ENCODE results near the gene CACNB2. TPM values are rescaled to one million over a fixed set of nuclear protein-coding genes. Genes with fewer than 3 reads are reported as not detected.

The CACNB2 gene
- total and polyA plus RNA-seq, 2 donors (not counting 3 experiments of a cell fraction or from before 2014, with no cell fraction given): not detected

DNA sequence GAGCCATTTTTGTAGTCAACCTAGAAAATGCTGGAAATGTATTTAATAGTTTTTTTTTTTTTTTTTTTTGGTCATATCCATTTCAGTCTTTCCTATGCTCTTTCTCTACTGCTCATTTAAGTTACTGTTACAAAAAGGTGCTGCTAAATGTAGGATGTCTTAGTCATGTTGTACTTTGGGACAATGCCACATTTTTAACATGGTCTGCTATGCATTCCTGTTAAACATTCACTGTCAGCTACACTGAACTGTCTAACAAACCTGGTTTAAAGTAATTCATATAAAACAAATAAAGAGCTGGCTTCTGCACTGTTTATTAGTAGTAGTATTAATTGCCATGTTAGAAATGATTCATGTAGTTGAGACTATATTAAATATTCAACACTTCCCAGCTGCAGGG lies 402.6 kb downstream of the CACNB2 start:
- no peak overlapping the region for H3K4me2 ChIP-seq (ENCODE audit: insufficient read depth, low read length)
- H3K4me1 ChIP-seq (ENCODE audit: control insufficient read depth, extremely low read depth, insufficient read depth, low read length): no peaks in the 10 kb centered on the region
- no peak overlapping the region for H3K27ac ChIP-seq (ENCODE audit: insufficient read depth, low read depth, low read length)
- BruUV-seq (replicated peaks): no TSS peak
- no peaks in the 10 kb centered on the region for H3K27me3 ChIP-seq (ENCODE audit: control insufficient read depth in 2 of 2, insufficient read depth in 2 of 2, low read length in 2 of 2)
- DNase-seq (ENCODE audit: low read depth, low spot score) (no peak), FAIRE-seq (no peak)
- no peaks in the 10 kb centered on the region for H3K9me1 ChIP-seq (replicated peaks; ENCODE audit: control insufficient read depth, extremely low read depth, insufficient read depth, low read length)
- no peaks in the 10 kb centered on the region for H3K36me3 ChIP-seq (ENCODE audit: control insufficient read depth in 2 of 2, extremely low read depth in 1 of 2, insufficient read depth in 2 of 2, low read length in 2 of 2)
- CTCF ChIA-PET: no interaction called here
- intact Hi-C loops (cut with micrococcal nuclease) (no loop called here), dilution Hi-C loops (cut with MboI; ENCODE audit: extremely low pct_ligation_motif_present, low sequenced_read_pairs) (no loop called here)
- POLR2A ChIA-PET: no interaction called here
- no peak overlapping the region for H3K9ac ChIP-seq (replicated peaks; ENCODE audit: extremely low read depth, insufficient read depth, low read length)
- TF ChIP-seq MYC (IDR thresholded peaks at IDR 0.05; ENCODE audit: low read depth, low read length): no peak
- TF ChIP-seq POLR2A (IDR thresholded peaks at IDR 0.05; ENCODE audit: low read depth, low read length): no peak
- TF ChIP-seq GATA2 (IDR thresholded peaks at IDR 0.05; ENCODE audit: insufficient read depth, insufficient read length, low read depth, low read length): no peak
- no peak for TF ChIP-seq POLR2AphosphoS5 (IDR thresholded peaks at IDR 0.05; ENCODE audit: insufficient read depth, low read depth, low read length)
- no peak for TF ChIP-seq CTCF (IDR thresholded peaks at IDR 0.05; ENCODE audit: extremely low read depth in 1 of 2, insufficient read depth in 1 of 2, low read depth in 1 of 2, low read length in 2 of 2)
- H4K20me1 ChIP-seq (replicated peaks; ENCODE audit: control insufficient read depth, extremely low read depth, insufficient read depth, low read length): no peaks in the 10 kb centered on the region
- H3K4me3 ChIP-seq (replicated peaks in 1 of 3; ENCODE audit: insufficient read depth in 1 of 3, low read depth in 1 of 3, low read length in 3 of 3): no peak overlapping the region
- H3K79me2 ChIP-seq (ENCODE audit: control insufficient read depth, insufficient read depth, low read length): no peaks in the 10 kb centered on the region
- H2AFZ ChIP-seq (ENCODE audit: low read depth, low read length): no peak overlapping the region
- no peaks in the 10 kb centered on the region for H3K9me3 ChIP-seq (replicated peaks; ENCODE audit: control insufficient read depth, insufficient read depth, low read length)

GRCh38 chr10:18545621-18546305 lies 405.5 kb downstream of the CACNB2 start:
- intact Hi-C loops (cut with micrococcal nuclease): no loop called here
- ChIA-PET POLR2A (no interaction called here), CTCF (no interaction called here)
- H3K4me3 ChIP-seq (replicated peaks in 1 of 3; ENCODE audit: insufficient read depth in 1 of 3, low read depth in 1 of 3, low read length in 3 of 3): no peak overlapping the region
- H3K27ac ChIP-seq (ENCODE audit: insufficient read depth, low read depth, low read length): no peak overlapping the region
- no peaks in the 10 kb centered on the region for H3K79me2 ChIP-seq (ENCODE audit: control insufficient read depth, insufficient read depth, low read length)
- DNase-seq (ENCODE audit: low read depth, low spot score): no peak
- no peaks in the 10 kb centered on the region for H3K27me3 ChIP-seq (ENCODE audit: control insufficient read depth in 2 of 2, insufficient read depth in 2 of 2, low read length in 2 of 2)
- no TSS peak for BruUV-seq (replicated peaks)
- H3K4me1 ChIP-seq (ENCODE audit: control insufficient read depth, extremely low read depth, insufficient read depth, low read length): no peaks in the 10 kb centered on the region
- FAIRE-seq: no peak
- dilution Hi-C loops (cut with MboI; ENCODE audit: extremely low pct_ligation_motif_present, low sequenced_read_pairs): no loop called here
- no peaks in the 10 kb centered on the region for H3K36me3 ChIP-seq (ENCODE audit: control insufficient read depth in 2 of 2, extremely low read depth in 1 of 2, insufficient read depth in 2 of 2, low read length in 2 of 2)
- H4K20me1 ChIP-seq (replicated peaks; ENCODE audit: control insufficient read depth, extremely low read depth, insufficient read depth, low read length): no peaks in the 10 kb centered on the region
- H3K9ac ChIP-seq (replicated peaks; ENCODE audit: extremely low read depth, insufficient read depth, low read length): no peak overlapping the region
- H2AFZ ChIP-seq (ENCODE audit: low read depth, low read length): no peak overlapping the region
- H3K4me2 ChIP-seq (ENCODE audit: insufficient read depth, low read length): no peak overlapping the region
- H3K9me3 ChIP-seq (replicated peaks; ENCODE audit: control insufficient read depth, insufficient read depth, low read length): no peaks in the 10 kb centered on the region
- no peak for TF ChIP-seq POLR2A (IDR thresholded peaks at IDR 0.05; ENCODE audit: low read depth, low read length)
- TF ChIP-seq, protein P1, sequence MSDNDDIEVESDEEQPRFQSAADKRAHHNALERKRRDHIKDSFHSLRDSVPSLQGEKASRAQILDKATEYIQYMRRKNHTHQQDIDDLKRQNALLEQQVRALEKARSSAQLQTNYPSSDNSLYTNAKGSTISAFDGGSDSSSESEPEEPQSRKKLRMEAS (IDR thresholded peaks at IDR 0.05; ENCODE audit: insufficient read depth, insufficient read length): no peak
- no peak for TF ChIP-seq EZH2 (IDR thresholded peaks at IDR 0.05; ENCODE audit: borderline replicate concordance, low read depth, low read length, severe bottlenecking)
- no peak for TF ChIP-seq JUN (IDR thresholded peaks at IDR 0.05; ENCODE audit: borderline replicate concordance, insufficient read depth, insufficient read length, low read depth)
- TF ChIP-seq CTCF (IDR thresholded peaks at IDR 0.05; ENCODE audit: extremely low read depth in 1 of 2, insufficient read depth in 1 of 2, low read depth in 1 of 2, low read length in 2 of 2): no peak
- no peak for TF ChIP-seq GATA2 (IDR thresholded peaks at IDR 0.05; ENCODE audit: insufficient read depth, insufficient read length, low read depth, low read length)
- no peak for TF ChIP-seq MYC (IDR thresholded peaks at IDR 0.05; ENCODE audit: low read depth, low read length)
- TF ChIP-seq POLR2AphosphoS5 (IDR thresholded peaks at IDR 0.05; ENCODE audit: insufficient read depth, low read depth, low read length): no peak
- TF ChIP-seq FOS (IDR thresholded peaks at IDR 0.05; ENCODE audit: borderline replicate concordance, insufficient read depth, low read length): no peak
- H3K9me1 ChIP-seq (replicated peaks; ENCODE audit: control insufficient read depth, extremely low read depth, insufficient read depth, low read length): no peaks in the 10 kb centered on the region

All from endothelial cell of umbilical vein (primary cell).